Activated T-cell treated with anti-CD3 and anti-CD28 coated beads for 24 hours (primary cell): ENCODE results near the gene VWA5B1.
A peak's percentile ranks its signal among the peaks of the same experiment; 100 is the strongest.

ENCODE experiments used
- DNase-seq: peaks from one replicate; pipeline ENCODE4 v3.0.0-alpha.2; 2020; ENCODE audit warnings: low read depth

VWA5B1 gene

GRCh38 chr1:20368866-20369470 lies 78.3 kb downstream of the VWA5B1 start:
- DNase-seq, result no peak

- DNase-seq, result no peak
Measured at GRCh38 chr1:20370698-20371097, 80.0 kb downstream of the VWA5B1 start.

- DNase-seq, result no peak
Measured at GRCh38 chr1:20371411-20371810, 80.7 kb downstream of the VWA5B1 start.

GRCh38 chr1:20371883-20372282 lies 81.2 kb downstream of the VWA5B1 start:
- no peak for DNase-seq

GRCh38 chr1:20372676-20373075 lies 82.0 kb downstream of the VWA5B1 start:
- DNase-seq, result no peak

- DNase-seq, result no peak
Measured at GRCh38 chr1:20373286-20373685, 82.6 kb downstream of the VWA5B1 start.

- no peak for DNase-seq
Measured at GRCh38 chr1:20373764-20374163, 83.1 kb downstream of the VWA5B1 start.

GRCh38 chr1:20375563-20375962 lies 84.9 kb downstream of the VWA5B1 start:
- no peak for DNase-seq

GRCh38 chr1:20376171-20376570 lies 85.5 kb downstream of the VWA5B1 start:
- no peak for DNase-seq

GRCh38 chr1:20376880-20377494 lies 86.3 kb downstream of the VWA5B1 start:
- DNase-seq, result peak; percentile 56

GRCh38 chr1:20377516-20378270 lies 87.0 kb downstream of the VWA5B1 start:
- no peak for DNase-seq

GRCh38 chr1:20379075-20379474 lies 88.4 kb downstream of the VWA5B1 start:
- DNase-seq, result no peak

GRCh38 chr1:20380175-20380574 lies 89.5 kb downstream of the VWA5B1 start:
- no peak for DNase-seq

- no peak for DNase-seq
Measured at GRCh38 chr1:20380616-20381035, 90.0 kb downstream of the VWA5B1 start.

GRCh38 chr1:20381045-20381641 lies 90.5 kb downstream of the VWA5B1 start:
- DNase-seq, result no peak

- no peak for DNase-seq
Measured at GRCh38 chr1:20381961-20382360, 91.3 kb downstream of the VWA5B1 start.

GRCh38 chr1:20382711-20383110 lies 92.0 kb downstream of the VWA5B1 start:
- no peak for DNase-seq

GRCh38 chr1:20383631-20384030 lies 93.0 kb downstream of the VWA5B1 start:
- no peak for DNase-seq

- DNase-seq, result no peak
Measured at GRCh38 chr1:20385630-20386029, 95.0 kb downstream of the VWA5B1 start.

- DNase-seq, result no peak
Measured at GRCh38 chr1:20386323-20387081, 95.8 kb downstream of the VWA5B1 start.

- DNase-seq, result no peak
Measured at GRCh38 chr1:20389571-20389970, 98.9 kb downstream of the VWA5B1 start.
